Measurements from ENCODE around the gene SHB.

SHB gene

GRCh38 chr9:37969130-37969529 lies 99.9 kb downstream of the SHB start:
- no peak overlapping the region for H3K27ac ChIP-seq (ENCODE audit: low read depth, low read length)
- no peak overlapping the region for H3K4ac ChIP-seq (ENCODE audit: low read depth, low read length)
- no peak overlapping the region for H4K8ac ChIP-seq (ENCODE audit: low read depth, low read length)
- H2BK15ac ChIP-seq (replicated peaks; ENCODE audit: low read depth) = no peak overlapping the region
- no CpG with 5 or more reads among the region's 2 CpGs for WGBS (ENCODE audit: extremely low coverage, insufficient coverage, low lambda C conversion rate)
- H3K79me1 ChIP-seq (ENCODE audit: low read length) = peaks cover 31% of the 10 kb centered on the region
- H2AK5ac ChIP-seq (ENCODE audit: low read length) = no peak overlapping the region
- H3K18ac ChIP-seq (ENCODE audit: low read length) = no peak overlapping the region
- H3K9ac ChIP-seq (ENCODE audit: low read length) = no peak overlapping the region
- H3K79me2 ChIP-seq (ENCODE audit: control insufficient read depth, insufficient read depth, low read length) = peaks cover 6% of the 10 kb centered on the region
- no peak overlapping the region for H3K4me3 ChIP-seq (ENCODE audit: low read length)
- DNase-seq = no peak
- H3K56ac ChIP-seq (ENCODE audit: low read length) = no peak overlapping the region
- H3K23ac ChIP-seq (ENCODE audit: low read length) = no peak overlapping the region
- no peak overlapping the region for H2BK120ac ChIP-seq (ENCODE audit: low read depth, low read length)
- H3K4me2 ChIP-seq (ENCODE audit: low read length) = no peak overlapping the region
- no peaks in the 10 kb centered on the region for H3K4me1 ChIP-seq (ENCODE audit: control insufficient read depth, low read depth, low read length)
- no peaks in the 10 kb centered on the region for H3K27me3 ChIP-seq (ENCODE audit: insufficient read depth, low read length, poor library complexity)
- no peak overlapping the region for H4K5ac ChIP-seq (ENCODE audit: low read length)
- no peak overlapping the region for H2BK5ac ChIP-seq (ENCODE audit: low read length)
- H3K36me3 ChIP-seq (ENCODE audit: control insufficient read depth, insufficient read depth, low read length) = peaks cover 4% of the 10 kb centered on the region

GRCh38 chr9:37968228-37968701 lies 100.8 kb downstream of the SHB start:
- no peak overlapping the region for H3K23ac ChIP-seq (ENCODE audit: low read length)
- peaks cover 4% of the 10 kb centered on the region for H3K36me3 ChIP-seq (ENCODE audit: control insufficient read depth, insufficient read depth, low read length)
- peaks cover 34% of the 10 kb centered on the region for H3K79me1 ChIP-seq (ENCODE audit: low read length)
- no CpG with 5 or more reads among the region's 4 CpGs for WGBS (ENCODE audit: extremely low coverage, insufficient coverage, low lambda C conversion rate)
- no peak overlapping the region for H3K4ac ChIP-seq (ENCODE audit: low read depth, low read length)
- H2BK5ac ChIP-seq (ENCODE audit: low read length) = no peak overlapping the region
- H3K18ac ChIP-seq (ENCODE audit: low read length) = no peak overlapping the region
- no peak overlapping the region for H3K9ac ChIP-seq (ENCODE audit: low read length)
- H2AK5ac ChIP-seq (ENCODE audit: low read length) = no peak overlapping the region
- H4K5ac ChIP-seq (ENCODE audit: low read length) = no peak overlapping the region
- H3K4me1 ChIP-seq (ENCODE audit: control insufficient read depth, low read depth, low read length) = no peaks in the 10 kb centered on the region
- H3K56ac ChIP-seq (ENCODE audit: low read length) = no peak overlapping the region
- no peak overlapping the region for H3K27ac ChIP-seq (ENCODE audit: low read depth, low read length)
- no peaks in the 10 kb centered on the region for H3K27me3 ChIP-seq (ENCODE audit: insufficient read depth, low read length, poor library complexity)
- H3K4me3 ChIP-seq (ENCODE audit: low read length) = no peak overlapping the region
- peaks cover 6% of the 10 kb centered on the region for H3K79me2 ChIP-seq (ENCODE audit: control insufficient read depth, insufficient read depth, low read length)
- H2BK120ac ChIP-seq (ENCODE audit: low read depth, low read length) = no peak overlapping the region
- no peak overlapping the region for H4K8ac ChIP-seq (ENCODE audit: low read depth, low read length)
- H2BK15ac ChIP-seq (replicated peaks; ENCODE audit: low read depth) = no peak overlapping the region
- H3K4me2 ChIP-seq (ENCODE audit: low read length) = no peak overlapping the region
- DNase-seq = no peak

- no peak for DNase-seq
These were observed 101.3 kb downstream of the SHB start for GRCh38 chr9:37967761-37968080.

GRCh38 chr9:37967014-37967760 lies 101.8 kb downstream of the SHB start:
- H3K4me3 ChIP-seq (ENCODE audit: low read length) = no peak overlapping the region
- no peaks in the 10 kb centered on the region for H3K27me3 ChIP-seq (ENCODE audit: insufficient read depth, low read length, poor library complexity)
- no CpG with 5 or more reads among the region's 8 CpGs for WGBS (ENCODE audit: extremely low coverage, insufficient coverage, low lambda C conversion rate)

More at GRCh38 chr9:37967761-37968080, 101.3 kb downstream of the SHB start:
- no peak overlapping the region for H2BK120ac ChIP-seq (ENCODE audit: low read depth, low read length)
- H4K5ac ChIP-seq (ENCODE audit: low read length) = no peak overlapping the region
- no peaks in the 10 kb centered on the region for H3K27me3 ChIP-seq (ENCODE audit: insufficient read depth, low read length, poor library complexity)
- H2AK5ac ChIP-seq (ENCODE audit: low read length) = no peak overlapping the region
- no peak overlapping the region for H3K4me3 ChIP-seq (ENCODE audit: low read length)
- H3K4me2 ChIP-seq (ENCODE audit: low read length) = no peak overlapping the region
- no peak overlapping the region for H4K8ac ChIP-seq (ENCODE audit: low read depth, low read length)
- no CpG with 5 or more reads among the region's 6 CpGs for WGBS (ENCODE audit: extremely low coverage, insufficient coverage, low lambda C conversion rate)
- H3K27ac ChIP-seq (ENCODE audit: low read depth, low read length) = no peak overlapping the region
- H2BK5ac ChIP-seq (ENCODE audit: low read length) = no peak overlapping the region
- H3K18ac ChIP-seq (ENCODE audit: low read length) = no peak overlapping the region
- no peak overlapping the region for H3K4ac ChIP-seq (ENCODE audit: low read depth, low read length)
- peaks cover 38% of the 10 kb centered on the region for H3K79me1 ChIP-seq (ENCODE audit: low read length)
- H3K4me1 ChIP-seq (ENCODE audit: control insufficient read depth, low read depth, low read length) = no peaks in the 10 kb centered on the region
- no peak overlapping the region for H3K23ac ChIP-seq (ENCODE audit: low read length)
- H3K56ac ChIP-seq (ENCODE audit: low read length) = no peak overlapping the region
- no peak overlapping the region for H2BK15ac ChIP-seq (replicated peaks; ENCODE audit: low read depth)
- peaks cover 4% of the 10 kb centered on the region for H3K36me3 ChIP-seq (ENCODE audit: control insufficient read depth, insufficient read depth, low read length)
- no peak overlapping the region for H3K9ac ChIP-seq (ENCODE audit: low read length)
- H3K79me2 ChIP-seq (ENCODE audit: control insufficient read depth, insufficient read depth, low read length) = peaks cover 6% of the 10 kb centered on the region

GRCh38 chr9:37966412-37967013 lies 102.5 kb downstream of the SHB start:
- Histone ChIP-seq H3K4ac (ENCODE audit: low read depth, low read length) (no peak overlapping the region), H4K5ac (ENCODE audit: low read length) (no peak overlapping the region), H2BK5ac (ENCODE audit: low read length) (no peak overlapping the region), H3K27me3 (ENCODE audit: insufficient read depth, low read length, poor library complexity) (no peaks in the 10 kb centered on the region), H3K4me2 (ENCODE audit: low read length) (no peak overlapping the region), H2BK15ac (replicated peaks; ENCODE audit: low read depth) (no peak overlapping the region), H2BK120ac (ENCODE audit: low read depth, low read length) (no peak overlapping the region), H3K4me1 (ENCODE audit: control insufficient read depth, low read depth, low read length) (no peaks in the 10 kb centered on the region), H3K36me3 (ENCODE audit: control insufficient read depth, insufficient read depth, low read length) (peaks cover 4% of the 10 kb centered on the region), H3K79me1 (ENCODE audit: low read length) (peaks cover 37% of the 10 kb centered on the region), H2AK5ac (ENCODE audit: low read length) (no peak overlapping the region), H3K23ac (ENCODE audit: low read length) (no peak overlapping the region), H4K8ac (ENCODE audit: low read depth, low read length) (no peak overlapping the region), H3K56ac (ENCODE audit: low read length) (no peak overlapping the region), H3K4me3 (ENCODE audit: low read length) (no peak overlapping the region), H3K79me2 (ENCODE audit: control insufficient read depth, insufficient read depth, low read length) (peaks cover 6% of the 10 kb centered on the region), H3K9ac (ENCODE audit: low read length) (no peak overlapping the region), H3K18ac (ENCODE audit: low read length) (no peak overlapping the region), H3K27ac (ENCODE audit: low read depth, low read length) (no peak overlapping the region)
- no CpG with 5 or more reads among the region's 9 CpGs for WGBS (ENCODE audit: extremely low coverage, insufficient coverage, low lambda C conversion rate)
- no peak for DNase-seq

More at GRCh38 chr9:37967014-37967760, 101.8 kb downstream of the SHB start:
- Histone ChIP-seq H4K5ac (ENCODE audit: low read length) (no peak overlapping the region), H3K36me3 (ENCODE audit: control insufficient read depth, insufficient read depth, low read length) (peaks cover 4% of the 10 kb centered on the region), H3K27ac (ENCODE audit: low read depth, low read length) (no peak overlapping the region), H2AK5ac (ENCODE audit: low read length) (no peak overlapping the region), H3K56ac (ENCODE audit: low read length) (no peak overlapping the region), H3K4me1 (ENCODE audit: control insufficient read depth, low read depth, low read length) (no peaks in the 10 kb centered on the region), H2BK15ac (replicated peaks; ENCODE audit: low read depth) (no peak overlapping the region), H3K9ac (ENCODE audit: low read length) (no peak overlapping the region), H4K8ac (ENCODE audit: low read depth, low read length) (no peak overlapping the region), H3K79me2 (ENCODE audit: control insufficient read depth, insufficient read depth, low read length) (peaks cover 6% of the 10 kb centered on the region), H2BK5ac (ENCODE audit: low read length) (no peak overlapping the region), H3K4ac (ENCODE audit: low read depth, low read length) (no peak overlapping the region), H3K4me2 (ENCODE audit: low read length) (no peak overlapping the region), H2BK120ac (ENCODE audit: low read depth, low read length) (no peak overlapping the region), H3K23ac (ENCODE audit: low read length) (no peak overlapping the region), H3K79me1 (ENCODE audit: low read length) (peaks cover 39% of the 10 kb centered on the region), H3K18ac (ENCODE audit: low read length) (no peak overlapping the region)
- DNase-seq = no peak

Data from mesendoderm (in vitro differentiated cells).